ENCODE data around the gene SLX4IP.

Gene SLX4IP

GRCh38 chr20:10666221-10667076 lies 231.3 kb downstream of the SLX4IP start:
- no peak for DNase-seq

- peak; percentile 49 for DNase-seq
Measured at GRCh38 chr20:10667077-10667401, 231.9 kb downstream of the SLX4IP start.

- no peak for DNase-seq
Measured at GRCh38 chr20:10667560-10668167, 232.6 kb downstream of the SLX4IP start.

- DNase-seq: no peak
Measured at GRCh38 chr20:10668677-10669368, 233.7 kb downstream of the SLX4IP start.

GRCh38 chr20:10669843-10670446 lies 234.8 kb downstream of the SLX4IP start:
- no peak for DNase-seq

- DNase-seq: peak; percentile 46
Measured at GRCh38 chr20:10670501-10671220, 235.6 kb downstream of the SLX4IP start.

GRCh38 chr20:10671221-10671918 lies 236.3 kb downstream of the SLX4IP start:
- peak; percentile 96 for DNase-seq

GRCh38 chr20:10671919-10672623 lies 237.0 kb downstream of the SLX4IP start:
- DNase-seq: no peak

GRCh38 chr20:10672624-10673127 lies 237.6 kb downstream of the SLX4IP start:
- DNase-seq: peak; percentile 39

- no peak for DNase-seq
Measured at GRCh38 chr20:10673176-10673841, 238.2 kb downstream of the SLX4IP start.

GRCh38 chr20:10673842-10674683 lies 239.0 kb downstream of the SLX4IP start, which contains the start of gene JAG1:
Gene JAG1 (minus strand): TSS chr20:10673999. CDS start chr20:10673530, 469 bp downstream.
- peak; percentile 98 for DNase-seq

GRCh38 chr20:10674684-10675449 lies 239.8 kb downstream of the SLX4IP start:
- peak; percentile 85 for DNase-seq

GRCh38 chr20:10675450-10675848 lies 240.3 kb downstream of the SLX4IP start:
- no peak for DNase-seq

- DNase-seq: no peak
Measured at GRCh38 chr20:10676518-10676917, 241.4 kb downstream of the SLX4IP start.

Data from fibroblast of skin of back (primary cell).